ENCODE measurements around the gene KRT81. TPM values are rescaled to one million over a fixed set of nuclear protein-coding genes. Genes with fewer than 3 reads are reported as not detected.

The KRT81 gene
- total and polyA plus RNA-seq, 2 donors (not counting 1 experiment from before 2014, with no cell fraction given) = not detected

DNA sequence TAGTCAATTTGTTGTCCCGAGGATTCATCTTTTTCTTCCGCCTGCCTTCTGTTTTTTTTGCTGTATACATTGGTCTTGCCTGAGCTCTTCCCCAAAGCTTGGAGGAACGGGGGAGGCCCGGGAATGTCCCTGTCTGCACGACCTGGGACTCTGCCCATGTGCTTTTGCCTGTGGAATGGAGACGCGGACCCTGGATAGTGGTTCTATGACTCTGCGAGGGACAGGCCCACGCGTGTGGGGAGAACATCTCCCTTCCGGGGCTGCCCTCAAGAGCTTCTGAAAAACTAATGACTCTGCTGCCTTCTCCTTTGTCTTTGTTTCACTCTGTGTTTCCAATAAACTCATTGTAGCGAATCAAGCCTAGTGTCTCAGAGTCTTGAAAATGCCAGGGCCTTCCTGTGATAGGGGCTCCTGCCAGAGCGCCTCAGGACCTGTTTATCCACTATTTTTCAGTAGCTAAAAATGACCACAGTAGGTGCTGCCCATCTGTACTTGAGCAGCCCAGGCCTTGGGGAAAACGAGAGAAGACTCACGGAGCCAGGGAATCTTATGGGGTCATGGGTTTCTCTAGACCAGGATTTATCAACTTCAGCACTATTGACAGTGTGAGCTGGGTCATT lies 17.6 kb upstream of the KRT81 start:
- Histone ChIP-seq H3K36me3 (ENCODE audit: control insufficient read depth, insufficient read depth, low read length) (no peaks in the 10 kb centered on the region), H3K4me3 (replicated peaks in 1 of 4; ENCODE audit: control extremely low read depth in 1 of 4, insufficient read depth in 1 of 4, low read depth in 3 of 4, low read length in 4 of 4) (peak overlapping the region in 1 of 4 experiments; percentile 49), H2AFZ (ENCODE audit: low read length) (no peak overlapping the region), H4K20me1 (ENCODE audit: control insufficient read depth, extremely low read depth, insufficient read depth, low read length) (no peaks in the 10 kb centered on the region), H3K27me3 (ENCODE audit: control insufficient read depth, insufficient read depth, low read length) (peaks cover 52% of the 10 kb centered on the region), H3K9me3 (ENCODE audit: control insufficient read depth, insufficient read depth, low read depth, low read length) (no peaks in the 10 kb centered on the region), H3K4me2 (ENCODE audit: extremely low read depth, insufficient read depth, low read length) (no peak overlapping the region), H3K4me1 (ENCODE audit: control insufficient read depth, extremely low read depth, insufficient read depth, low read length) (no peaks in the 10 kb centered on the region), H3K79me2 (ENCODE audit: control insufficient read depth, insufficient read depth, low read length) (no peaks in the 10 kb centered on the region), H3K9ac (ENCODE audit: insufficient read depth, low read length) (no peak overlapping the region), H3K27ac (ENCODE audit: insufficient read depth, low read length) (no peak overlapping the region)
- no peak for DNase-seq (ENCODE audit: low read depth in 2 of 2)
- peak; percentile 41 for TF ChIP-seq EZH2 (IDR thresholded peaks at IDR 0.05; ENCODE audit: low read length, missing control alignments)
- TF ChIP-seq, protein P1, sequence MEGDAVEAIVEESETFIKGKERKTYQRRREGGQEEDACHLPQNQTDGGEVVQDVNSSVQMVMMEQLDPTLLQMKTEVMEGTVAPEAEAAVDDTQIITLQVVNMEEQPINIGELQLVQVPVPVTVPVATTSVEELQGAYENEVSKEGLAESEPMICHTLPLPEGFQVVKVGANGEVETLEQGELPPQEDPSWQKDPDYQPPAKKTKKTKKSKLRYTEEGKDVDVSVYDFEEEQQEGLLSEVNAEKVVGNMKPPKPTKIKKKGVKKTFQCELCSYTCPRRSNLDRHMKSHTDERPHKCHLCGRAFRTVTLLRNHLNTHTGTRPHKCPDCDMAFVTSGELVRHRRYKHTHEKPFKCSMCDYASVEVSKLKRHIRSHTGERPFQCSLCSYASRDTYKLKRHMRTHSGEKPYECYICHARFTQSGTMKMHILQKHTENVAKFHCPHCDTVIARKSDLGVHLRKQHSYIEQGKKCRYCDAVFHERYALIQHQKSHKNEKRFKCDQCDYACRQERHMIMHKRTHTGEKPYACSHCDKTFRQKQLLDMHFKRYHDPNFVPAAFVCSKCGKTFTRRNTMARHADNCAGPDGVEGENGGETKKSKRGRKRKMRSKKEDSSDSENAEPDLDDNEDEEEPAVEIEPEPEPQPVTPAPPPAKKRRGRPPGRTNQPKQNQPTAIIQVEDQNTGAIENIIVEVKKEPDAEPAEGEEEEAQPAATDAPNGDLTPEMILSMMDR (conservative IDR thresholded peaks at IDR 0.05 in 1 of 2, IDR thresholded peaks at IDR 0.05 in 1 of 2; ENCODE audit: low read depth in 1 of 2, low read length in 2 of 2) = no peak

DNA sequence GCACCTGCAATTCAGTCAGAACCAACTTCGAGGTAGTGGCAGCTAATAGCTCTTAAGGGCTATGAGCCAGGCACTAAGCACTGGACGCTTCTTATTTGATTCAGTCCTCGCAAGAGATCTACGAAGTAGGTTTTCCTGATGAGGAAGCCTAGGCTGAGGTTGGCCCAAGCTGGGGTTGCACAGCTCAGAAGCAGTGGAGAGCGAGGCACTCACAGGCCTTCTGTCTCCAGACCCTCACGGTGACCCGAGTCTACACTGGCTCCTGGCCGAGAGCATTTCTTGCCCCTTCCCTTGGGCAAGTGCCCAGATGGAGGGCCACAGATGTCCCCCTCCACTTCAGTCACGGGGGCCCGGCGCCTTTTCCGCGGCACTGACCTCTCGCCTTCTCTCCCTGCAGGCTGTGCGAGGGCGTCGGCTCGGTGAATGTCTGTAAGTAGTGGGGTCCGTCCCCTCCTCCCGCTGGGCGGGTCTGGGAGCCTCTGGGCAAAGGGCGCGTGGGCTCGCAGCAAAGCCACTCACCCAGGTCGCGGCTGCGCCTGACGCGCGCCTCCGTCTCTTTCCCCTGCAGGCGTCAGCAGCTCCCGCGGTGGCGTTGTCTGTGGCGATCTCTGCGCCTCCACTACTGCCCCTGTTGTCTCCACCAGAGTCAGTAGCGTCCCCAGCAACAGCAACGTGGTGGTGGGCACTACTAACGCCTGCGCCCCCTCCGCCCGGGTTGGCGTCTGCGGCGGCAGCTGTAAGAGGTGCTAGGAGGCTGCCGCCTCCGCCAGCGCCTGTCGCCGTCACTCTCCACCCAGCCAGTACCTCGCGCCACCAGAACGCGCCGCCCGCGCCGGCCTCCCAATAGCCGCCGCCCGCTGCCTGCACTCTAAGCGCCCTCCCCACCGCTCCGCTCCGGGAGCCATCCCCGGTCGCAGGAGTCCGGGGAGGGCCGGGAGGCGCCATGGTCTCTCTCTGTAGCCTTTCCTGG lies 16.8 kb upstream of the KRT81 start:
- Histone ChIP-seq H3K4me2 (ENCODE audit: extremely low read depth, insufficient read depth, low read length) (peak overlapping the region; percentile 71), H3K27me3 (ENCODE audit: control insufficient read depth, insufficient read depth, low read length) (peaks cover 46% of the 10 kb centered on the region), H3K4me1 (ENCODE audit: control insufficient read depth, extremely low read depth, insufficient read depth, low read length) (no peaks in the 10 kb centered on the region), H3K4me3 (replicated peaks in 1 of 4; ENCODE audit: control extremely low read depth in 1 of 4, insufficient read depth in 1 of 4, low read depth in 3 of 4, low read length in 4 of 4) (peak overlapping the region; percentile 21 to 49 (median 33)), H3K36me3 (ENCODE audit: control insufficient read depth, insufficient read depth, low read length) (no peaks in the 10 kb centered on the region), H3K27ac (ENCODE audit: insufficient read depth, low read length) (no peak overlapping the region), H4K20me1 (ENCODE audit: control insufficient read depth, extremely low read depth, insufficient read depth, low read length) (no peaks in the 10 kb centered on the region), H2AFZ (ENCODE audit: low read length) (peak overlapping the region; percentile 76), H3K79me2 (ENCODE audit: control insufficient read depth, insufficient read depth, low read length) (no peaks in the 10 kb centered on the region), H3K9me3 (ENCODE audit: control insufficient read depth, insufficient read depth, low read depth, low read length) (no peaks in the 10 kb centered on the region), H3K9ac (ENCODE audit: insufficient read depth, low read length) (peak overlapping the region; percentile 23)
- DNase-seq (ENCODE audit: low read depth in 2 of 2) = peak; percentile 11 to 58
- TF ChIP-seq, protein P1 (conservative IDR thresholded peaks at IDR 0.05 in 1 of 2, IDR thresholded peaks at IDR 0.05 in 1 of 2; ENCODE audit: low read depth in 1 of 2, low read length in 2 of 2) = no peak
- TF ChIP-seq EZH2 (IDR thresholded peaks at IDR 0.05; ENCODE audit: low read length, missing control alignments) = peak; percentile 62

DNA sequence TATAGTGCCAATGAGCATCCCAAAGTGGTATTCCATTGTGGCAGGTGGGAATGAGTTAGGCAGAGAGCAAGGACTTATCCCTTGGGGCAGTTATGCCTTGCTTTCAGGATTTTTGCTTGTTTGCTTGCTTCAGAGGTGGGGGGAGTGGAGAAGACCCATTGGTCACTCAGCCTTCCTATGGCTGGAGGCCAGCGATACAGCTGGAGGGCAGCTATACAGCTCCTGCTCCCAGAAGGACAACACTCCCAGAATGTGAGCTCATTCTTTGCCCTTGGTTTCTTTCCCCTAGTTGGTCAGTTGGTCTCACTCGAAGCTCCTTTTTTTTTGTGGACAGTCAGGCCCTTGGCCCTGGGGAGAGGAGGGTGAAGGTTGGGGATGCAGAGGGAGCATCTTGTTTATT lies 15.4 kb upstream of the KRT81 start:
- Histone ChIP-seq H2AFZ (ENCODE audit: low read length) (no peak overlapping the region), H3K36me3 (ENCODE audit: control insufficient read depth, insufficient read depth, low read length) (no peaks in the 10 kb centered on the region), H4K20me1 (ENCODE audit: control insufficient read depth, extremely low read depth, insufficient read depth, low read length) (no peaks in the 10 kb centered on the region), H3K4me1 (ENCODE audit: control insufficient read depth, extremely low read depth, insufficient read depth, low read length) (no peaks in the 10 kb centered on the region), H3K79me2 (ENCODE audit: control insufficient read depth, insufficient read depth, low read length) (no peaks in the 10 kb centered on the region), H3K4me3 (replicated peaks in 1 of 4; ENCODE audit: control extremely low read depth in 1 of 4, insufficient read depth in 1 of 4, low read depth in 3 of 4, low read length in 4 of 4) (no peak overlapping the region), H3K4me2 (ENCODE audit: extremely low read depth, insufficient read depth, low read length) (no peak overlapping the region), H3K27ac (ENCODE audit: insufficient read depth, low read length) (no peak overlapping the region), H3K9ac (ENCODE audit: insufficient read depth, low read length) (no peak overlapping the region), H3K9me3 (ENCODE audit: control insufficient read depth, insufficient read depth, low read depth, low read length) (no peaks in the 10 kb centered on the region), H3K27me3 (ENCODE audit: control insufficient read depth, insufficient read depth, low read length) (peaks cover 36% of the 10 kb centered on the region)
- DNase-seq (ENCODE audit: low read depth in 2 of 2) = no peak
- TF ChIP-seq, protein P1 (conservative IDR thresholded peaks at IDR 0.05 in 1 of 2, IDR thresholded peaks at IDR 0.05 in 1 of 2; ENCODE audit: low read depth in 1 of 2, low read length in 2 of 2) = no peak
- TF ChIP-seq EZH2 (IDR thresholded peaks at IDR 0.05; ENCODE audit: low read length, missing control alignments) = no peak
